ENCODE data around the gene C3orf18. TPM values are rescaled to one million over a fixed set of nuclear protein-coding genes. Genes with fewer than 3 reads are reported as not detected.

C3orf18 gene
- total RNA-seq, 1 experiment from 2014 or later: 7.1 TPM

- Histone ChIP-seq H3K18ac (ENCODE audit: insufficient read length, low read depth, low read length) (no peak overlapping the region), H3K4me1 (ENCODE audit: insufficient read depth, low read length) (no peaks in the 10 kb centered on the region), H3K79me1 (ENCODE audit: insufficient read depth, low read depth, low read length, poor library complexity, severe bottlenecking) (no peaks in the 10 kb centered on the region), H3K9me3 (ENCODE audit: control insufficient read depth, low read depth, low read length) (no peaks in the 10 kb centered on the region), H3K27me3 (ENCODE audit: insufficient read depth, low read length) (no peaks in the 10 kb centered on the region), H4K5ac (ENCODE audit: insufficient read length, low read depth, low read length) (no peak overlapping the region), H2AK5ac (ENCODE audit: insufficient read length, low read length) (no peak overlapping the region), H4K91ac (ENCODE audit: insufficient read length, low read depth, low read length) (no peak overlapping the region), H3K14ac (ENCODE audit: insufficient read depth, low read length) (no peak overlapping the region), H3T11ph (ENCODE audit: low read length) (no peak overlapping the region), H3K9ac (ENCODE audit: extremely low read depth, insufficient read length, low read length) (no peak overlapping the region), H2BK20ac (ENCODE audit: low read depth, low read length, poor library complexity, severe bottlenecking) (no peak overlapping the region), H3K27ac (ENCODE audit: insufficient read length, low read depth, low read length) (no peak overlapping the region), H2BK120ac (ENCODE audit: low read depth, low read length, poor library complexity, severe bottlenecking) (no peak overlapping the region), H2AFZ (ENCODE audit: low read length) (no peak overlapping the region), H4K8ac (replicated peaks; ENCODE audit: insufficient read length, low read depth, low read length) (no peak overlapping the region), H3K4ac (ENCODE audit: low read depth, low read length) (no peak overlapping the region), H3K79me2 (ENCODE audit: insufficient read depth, low read length) (no peaks in the 10 kb centered on the region), H2BK5ac (ENCODE audit: insufficient read length, low read length) (no peak overlapping the region), H3K23me2 (ENCODE audit: insufficient read length, low read depth, low read length, poor library complexity, severe bottlenecking) (peaks cover 2% of the 10 kb centered on the region), H2BK12ac (ENCODE audit: insufficient read length, low read depth, low read length) (no peak overlapping the region), H4K20me1 (ENCODE audit: control insufficient read depth, insufficient read depth, insufficient read length) (no peaks in the 10 kb centered on the region), H3K23ac (ENCODE audit: insufficient read length, low read depth, low read length) (no peak overlapping the region), H3K4me2 (ENCODE audit: insufficient read depth, insufficient read length, low read length) (no peak overlapping the region), H2BK15ac (ENCODE audit: low read depth, low read length) (no peak overlapping the region), H3K56ac (ENCODE audit: insufficient read length, low read depth, low read length) (no peak overlapping the region)
- no peak for TF ChIP-seq CTCF (conservative IDR thresholded peaks at IDR 0.05)
- Mint-ChIP-seq H3K9me3 (no peaks in the 10 kb centered on the region), H3K4me3 (no peak overlapping the region; a peak in 1 of 5 replicates), H3K27ac (no peak overlapping the region), H3K36me3 (ENCODE audit: insufficient read depth in 1 of 3, low read depth in 3 of 3) (peaks cover 0 to 4% (median 1%) of the 10 kb centered on the region in 3 experiments; a peak in 2 of 7 replicates), H3K4me1 (peaks cover 0 to 9% of the 10 kb centered on the region in 2 experiments), H3K27me3 (ENCODE audit: low read depth) (no peaks in the 10 kb centered on the region)
- whole genome bisulfite sequencing (ENCODE audit: extremely low coverage, insufficient read length, low lambda C conversion rate): no CpG with 5 or more reads among the region's 4 CpGs
- no peak for DNase-seq
Measured at GRCh38 chr3:50572801-50573371, 5.3 kb upstream of the C3orf18 start.

Data from H9 (cell line).